GM18520 (cell line): ENCODE data around the gene MACROD2.
"Not testable (repeated sequence)": the region's sequence is repeated elsewhere in the genome, so short reads cannot be mapped to it uniquely, and the experiment has no call there.

Source experiments
- ATAC-seq: cut with Tn5 transposase; IDR thresholded peaks from one replicate; pipeline ENCODE4 v1.9.1; 2021; ENCODE audit not compliant: unreplicated experiment

Gene MACROD2

DNA sequence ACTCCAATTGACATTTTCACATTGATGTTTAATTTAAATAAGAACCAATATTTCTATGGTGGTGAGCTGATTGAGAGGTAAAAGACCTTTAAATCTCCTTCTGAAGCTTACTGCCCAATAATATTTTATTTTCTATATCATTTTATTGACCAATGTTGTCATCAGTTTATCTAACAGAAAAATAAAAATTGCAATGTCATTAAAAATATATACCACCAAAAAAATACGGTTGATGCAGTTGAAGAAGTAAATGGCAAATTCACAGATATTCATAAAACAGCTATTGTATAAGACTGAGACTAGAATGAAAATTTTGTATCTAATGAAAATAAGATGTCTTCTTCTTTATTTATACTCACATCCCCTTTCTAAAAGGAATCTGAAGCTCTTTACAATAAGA is 1375.1 kb downstream of the MACROD2 start:
- ATAC-seq, result no peak

DNA sequence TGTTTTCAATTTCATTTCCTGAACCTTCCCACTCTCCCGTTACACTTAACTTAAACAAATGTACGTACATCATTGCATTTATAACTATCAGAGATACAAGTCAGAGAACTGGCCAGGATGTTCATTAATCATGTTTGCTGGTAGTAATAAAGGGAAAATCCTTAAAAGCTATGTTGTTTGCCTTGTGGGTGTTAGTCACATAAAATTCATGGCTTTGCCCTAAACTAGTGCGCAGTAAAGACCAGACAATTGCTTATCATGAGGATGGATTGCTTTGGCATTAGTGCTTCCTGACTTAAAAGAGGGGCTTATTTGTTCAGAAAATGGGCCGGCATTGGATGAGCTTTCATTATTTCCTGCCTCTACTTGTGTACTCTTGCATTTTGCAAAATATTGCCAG is 1379.4 kb downstream of the MACROD2 start:
- ATAC-seq, result no peak

DNA sequence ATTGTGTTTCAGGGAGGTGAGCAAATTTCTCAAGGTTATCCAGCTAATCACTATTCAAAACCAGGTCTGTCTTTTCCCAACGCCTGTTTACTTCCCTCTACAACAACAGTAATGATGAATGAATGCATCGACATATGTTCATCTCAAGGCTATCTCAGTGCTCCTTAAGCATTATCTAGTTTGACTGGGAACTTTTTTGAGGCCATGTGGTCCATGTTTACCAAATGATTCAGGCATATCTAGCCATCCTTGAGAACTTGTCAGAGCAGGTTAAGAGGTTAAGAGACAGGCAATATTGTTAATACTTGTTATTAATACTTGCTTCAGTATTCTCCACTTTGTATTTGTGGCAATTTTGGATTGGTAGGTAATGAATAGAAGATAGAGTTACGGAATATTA is 1380.5 kb downstream of the MACROD2 start:
- ATAC-seq, result no peak

DNA sequence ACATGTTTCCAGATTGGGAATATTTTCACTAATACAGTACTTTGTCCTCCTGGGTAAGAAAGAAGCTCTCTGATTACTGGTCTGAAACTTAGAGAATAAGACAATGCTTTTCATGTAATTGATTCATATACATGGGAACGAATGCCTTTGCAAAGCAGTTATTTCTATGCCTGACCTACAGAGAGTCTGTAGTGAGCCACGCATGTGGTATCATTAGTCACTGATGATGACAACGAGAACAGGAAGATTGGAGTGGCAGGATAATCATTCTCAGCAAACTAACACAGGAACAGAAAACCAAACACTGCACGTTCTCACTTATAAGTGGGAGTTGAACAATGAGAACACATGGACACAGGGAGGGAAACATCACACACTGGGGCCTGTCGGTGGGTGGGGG is 1382.3 kb downstream of the MACROD2 start:
- not testable (repeated sequence) for ATAC-seq

DNA sequence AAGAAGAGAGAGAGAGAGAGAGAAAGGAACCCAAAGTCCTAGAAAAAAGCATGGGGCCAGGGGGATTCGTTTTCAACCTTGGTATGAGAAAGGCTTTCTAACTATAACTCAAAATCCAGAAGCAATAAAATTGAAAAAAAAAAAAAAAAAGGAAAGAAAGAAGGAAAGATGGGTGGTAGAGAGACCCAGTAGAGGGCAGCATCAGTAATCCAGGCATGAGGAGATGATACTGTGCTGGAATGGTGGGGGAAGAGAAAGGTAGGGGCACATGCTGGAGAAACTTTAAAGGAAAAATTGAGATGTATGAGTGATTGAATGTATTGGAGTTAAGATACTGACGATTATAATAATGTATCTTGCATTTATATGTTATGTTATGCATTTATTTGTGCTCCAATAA is 1382.8 kb downstream of the MACROD2 start:
- ATAC-seq, result no peak

DNA sequence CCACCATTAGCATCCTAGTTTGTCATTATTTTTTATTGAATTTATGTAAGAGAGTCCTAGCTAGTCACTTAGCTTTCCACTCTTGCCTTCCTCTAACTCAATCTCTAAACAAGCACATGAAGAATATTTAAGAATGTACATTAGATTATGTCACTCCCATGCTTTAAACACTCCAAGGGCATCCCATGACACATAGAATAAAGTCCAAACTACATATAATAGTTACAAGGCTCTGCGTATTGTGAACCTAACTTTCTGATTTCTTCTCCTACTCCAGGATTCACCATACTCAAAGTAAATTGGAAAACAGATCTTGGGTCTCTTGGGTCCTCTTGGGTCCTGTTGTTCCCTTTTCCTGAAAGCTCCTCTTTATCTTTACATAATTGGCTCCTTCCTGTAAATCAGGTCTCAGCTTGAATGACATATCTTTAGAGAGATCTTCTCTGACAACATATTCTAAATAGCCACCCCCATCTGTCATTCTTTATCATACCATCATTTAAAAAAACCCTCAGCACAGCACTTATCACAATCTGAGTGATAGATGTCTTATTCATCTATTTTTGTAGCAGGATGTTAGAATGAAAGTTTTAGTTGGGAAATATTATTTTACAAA is 1384.5 kb downstream of the MACROD2 start:
- no peak for ATAC-seq

DNA sequence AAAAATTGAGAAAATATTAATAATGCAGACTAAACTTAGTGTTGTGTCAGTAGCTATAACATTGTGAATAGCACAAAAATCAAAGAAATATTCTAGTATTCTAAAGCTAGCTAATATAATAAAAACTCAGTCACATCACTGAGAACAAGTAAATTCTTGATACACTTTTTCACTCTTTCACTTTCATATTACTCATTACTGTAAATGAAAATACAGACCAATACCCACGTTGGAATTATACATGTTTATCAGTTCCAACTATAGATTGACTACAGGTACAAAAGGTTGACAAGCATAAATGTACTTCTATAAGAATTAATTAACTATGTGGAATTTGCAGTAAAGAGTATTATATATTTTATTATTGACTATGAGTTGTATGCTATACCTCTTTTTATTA is 1385.5 kb downstream of the MACROD2 start:
- ATAC-seq, result no peak

DNA sequence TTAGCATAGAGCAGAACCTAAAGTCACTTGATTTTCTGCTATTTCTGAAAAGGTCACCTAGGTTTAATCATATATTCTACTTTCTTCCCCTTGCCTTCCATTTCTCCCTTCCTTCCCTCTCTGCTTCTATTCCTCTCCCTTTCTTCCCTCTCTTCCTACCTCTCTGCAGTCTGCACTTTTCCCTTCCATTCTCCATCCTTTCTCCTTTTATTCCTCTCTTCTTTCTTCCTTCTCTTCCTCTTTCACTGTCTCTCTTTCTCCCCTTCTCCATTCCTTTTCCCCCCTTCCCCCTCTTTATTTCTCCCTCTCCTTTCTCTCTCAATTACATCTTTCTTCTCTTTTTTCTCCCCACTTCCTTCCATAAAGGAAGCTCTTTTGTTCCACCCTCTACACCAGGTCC is 1391.9 kb downstream of the MACROD2 start:
- ATAC-seq, result no peak

DNA sequence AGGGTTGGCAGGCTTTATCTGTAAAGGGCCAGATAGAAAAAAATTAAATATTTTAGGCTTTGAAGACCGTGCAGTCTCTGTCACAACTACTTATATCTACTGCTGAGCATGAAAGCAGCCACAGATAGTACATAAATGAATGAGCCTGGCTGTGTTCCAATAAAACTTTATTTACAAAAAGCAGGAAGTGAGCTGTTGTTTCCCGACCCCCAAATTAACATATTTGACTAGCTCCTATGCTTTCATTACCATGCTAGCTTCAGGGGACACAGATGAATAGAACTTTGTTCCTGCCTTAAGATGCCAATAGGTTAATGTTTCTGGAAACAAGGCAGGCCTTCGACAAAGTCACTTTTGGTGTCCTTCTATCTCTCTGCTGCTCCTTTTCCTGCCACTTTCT is 1400.1 kb downstream of the MACROD2 start:
- no peak for ATAC-seq

DNA sequence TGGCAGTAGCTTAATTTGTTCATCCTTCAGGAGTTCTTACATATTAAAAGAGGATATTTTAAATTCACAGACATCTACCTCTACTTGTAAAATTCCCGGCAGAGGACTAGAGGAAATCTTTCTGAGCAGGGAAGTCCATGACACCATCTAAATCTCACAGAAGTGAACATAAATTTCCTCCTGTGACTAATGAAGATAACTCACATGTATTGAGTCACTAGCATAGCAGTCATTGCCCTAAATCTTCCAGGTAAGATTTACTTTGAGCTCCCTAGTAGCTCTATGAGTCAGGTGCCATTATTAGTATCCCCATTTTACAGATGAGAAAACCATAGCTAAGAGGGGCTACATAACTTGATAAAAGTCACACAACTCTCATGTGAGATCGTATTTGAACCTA is 1400.7 kb downstream of the MACROD2 start:
- no peak for ATAC-seq

DNA sequence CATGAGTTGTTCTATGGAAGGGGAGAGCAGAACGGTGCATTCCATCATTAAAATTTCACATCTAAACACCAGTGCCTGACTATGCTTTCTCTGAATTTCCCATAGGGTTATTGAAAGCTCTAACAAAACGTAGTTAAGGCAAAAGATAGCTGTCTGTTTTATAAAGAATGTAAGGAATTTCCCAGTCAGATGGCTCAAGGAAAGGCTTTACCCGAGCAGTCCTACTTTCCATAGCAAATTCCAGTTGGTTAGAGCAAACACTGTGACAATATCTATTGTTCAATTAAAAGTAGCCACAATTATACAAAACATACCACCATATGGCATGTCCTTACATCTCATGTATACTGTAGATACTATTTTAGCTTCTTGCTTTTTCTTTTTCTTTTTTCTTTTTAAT is 1401.6 kb downstream of the MACROD2 start:
- no peak for ATAC-seq

DNA sequence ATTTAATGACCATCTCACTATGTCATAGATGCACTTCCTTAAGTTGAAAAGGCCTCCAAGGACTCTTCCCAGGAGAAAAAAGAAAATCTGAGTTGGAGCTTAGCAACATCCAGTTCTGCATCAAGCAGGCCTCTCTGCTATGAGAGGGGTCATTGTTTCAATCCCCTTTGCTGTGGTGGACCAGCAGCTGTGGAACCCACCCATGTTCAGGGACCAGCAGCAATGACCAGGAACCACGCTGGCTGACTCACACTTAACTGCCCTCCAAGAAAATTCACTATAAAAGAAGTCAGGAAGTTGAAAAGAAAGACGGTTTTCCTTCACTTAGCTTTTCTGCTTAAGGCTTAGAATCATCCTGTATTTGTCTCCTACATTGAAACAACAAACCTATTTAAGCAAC is 1404.5 kb downstream of the MACROD2 start:
- ATAC-seq, result no peak

DNA sequence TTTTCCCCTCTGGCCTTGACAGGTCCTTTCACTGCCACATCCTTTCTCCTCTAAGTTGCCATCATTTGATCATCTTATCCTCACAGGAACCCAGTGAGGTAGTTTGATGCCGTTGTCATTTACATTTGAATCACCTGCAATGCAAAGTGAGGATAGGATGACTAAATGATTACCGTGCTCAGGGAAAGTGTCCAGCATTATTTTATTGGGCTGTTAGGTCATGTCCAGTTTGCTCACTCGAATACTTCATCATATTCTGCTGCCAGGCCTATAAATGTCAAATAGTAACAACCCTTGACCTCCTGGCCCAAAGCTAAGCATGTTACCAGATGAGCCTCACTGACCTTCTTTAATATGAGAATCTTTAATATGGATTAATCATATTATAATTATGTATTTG is 1410.8 kb downstream of the MACROD2 start:
- ATAC-seq, result no peak

DNA sequence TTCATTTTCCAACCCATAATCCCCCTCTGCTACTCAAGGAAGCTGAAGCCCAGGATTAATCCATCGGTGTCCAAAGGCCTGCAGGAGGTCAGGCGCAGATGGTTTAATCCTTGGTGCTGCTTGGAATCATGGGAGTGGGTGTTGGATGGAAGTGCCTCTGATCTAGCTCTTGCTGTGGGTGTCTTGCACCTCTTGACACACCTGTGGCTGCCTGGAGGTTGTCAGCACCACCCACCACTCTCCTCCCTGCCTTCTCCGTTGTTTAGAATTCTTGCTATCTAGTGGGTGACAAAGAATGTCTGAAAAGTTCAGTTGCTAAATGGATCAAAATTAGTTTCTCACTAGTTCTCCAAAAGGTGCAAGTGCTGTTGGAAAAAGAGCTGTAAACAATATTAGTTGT is 1416.5 kb downstream of the MACROD2 start:
- no peak for ATAC-seq

DNA sequence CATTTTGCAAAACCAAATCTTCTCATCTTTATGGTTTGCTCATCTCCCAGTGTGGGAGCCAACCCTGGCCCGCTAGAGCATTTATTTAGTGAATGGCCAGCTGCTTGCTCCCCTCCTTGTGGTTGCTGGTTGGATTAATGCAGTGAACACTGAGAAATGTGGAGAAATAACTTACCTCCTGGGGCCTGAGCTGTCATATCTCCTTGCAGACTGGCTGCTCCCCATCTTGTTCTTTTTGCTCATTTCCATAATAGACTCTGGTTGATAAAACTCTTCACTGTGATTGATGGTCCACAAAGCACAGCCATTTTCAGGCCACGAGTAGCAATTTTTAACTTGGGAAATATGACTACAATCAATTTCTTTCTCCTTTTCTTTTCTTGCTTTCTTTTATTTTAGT is 1420.6 kb downstream of the MACROD2 start:
- ATAC-seq, result no peak

DNA sequence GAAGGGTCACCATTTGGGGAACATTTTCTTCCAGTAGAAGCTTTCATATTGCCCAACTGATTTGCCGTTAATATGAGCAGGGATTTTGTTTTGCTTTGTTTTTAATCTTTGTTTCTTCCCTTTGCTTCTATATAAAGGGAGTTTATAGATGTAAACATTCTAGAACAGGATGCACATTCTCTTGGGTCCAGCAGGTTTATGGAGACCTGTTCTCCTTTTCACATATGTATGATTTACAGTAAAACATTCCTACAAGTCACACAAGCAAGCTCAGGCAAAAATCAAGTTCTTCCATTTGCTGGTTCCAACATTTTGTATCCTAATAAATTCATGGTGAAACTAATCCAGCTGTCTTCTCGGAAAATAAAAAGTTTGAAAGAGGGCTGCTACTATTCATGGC is 1424.5 kb downstream of the MACROD2 start:
- ATAC-seq, result no peak

DNA sequence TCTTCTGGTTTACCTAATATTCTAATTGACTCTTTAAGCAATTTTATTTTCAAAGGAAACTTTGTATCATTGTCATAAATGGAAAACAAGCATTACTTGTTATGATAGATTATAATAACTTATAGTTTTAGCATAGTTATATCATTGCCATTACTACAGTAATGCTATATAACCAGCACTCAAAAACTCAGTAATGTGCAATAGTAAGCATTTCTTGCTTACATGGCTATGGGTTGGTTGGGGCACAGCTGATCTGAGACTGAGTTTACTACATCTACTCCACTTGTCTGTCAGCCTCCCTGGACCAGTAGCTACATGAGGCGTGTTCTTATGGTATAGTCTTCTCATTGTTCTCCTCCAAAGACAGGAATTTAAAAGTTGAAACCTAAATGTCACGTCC is 1427.7 kb downstream of the MACROD2 start:
- no peak for ATAC-seq

DNA sequence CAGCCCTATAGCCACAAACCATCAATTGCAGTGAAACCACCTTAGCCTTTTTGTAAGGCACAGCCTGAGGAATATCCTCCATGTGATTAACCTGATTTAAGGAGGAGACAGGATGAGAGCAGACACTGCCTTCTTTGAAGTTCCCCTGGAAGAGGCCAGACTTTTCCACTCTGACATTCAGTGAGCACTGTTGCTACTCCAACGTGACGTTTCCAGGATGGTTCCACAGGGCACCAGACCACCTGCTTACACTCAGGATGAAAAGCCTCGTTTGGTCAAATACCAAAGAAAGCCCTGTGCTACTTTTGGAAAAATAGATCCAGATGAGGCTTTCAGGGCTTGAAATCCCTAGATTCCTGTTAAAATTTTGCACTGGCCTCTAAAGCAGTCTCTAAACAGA is 1444.2 kb downstream of the MACROD2 start:
- ATAC-seq, result no peak

DNA sequence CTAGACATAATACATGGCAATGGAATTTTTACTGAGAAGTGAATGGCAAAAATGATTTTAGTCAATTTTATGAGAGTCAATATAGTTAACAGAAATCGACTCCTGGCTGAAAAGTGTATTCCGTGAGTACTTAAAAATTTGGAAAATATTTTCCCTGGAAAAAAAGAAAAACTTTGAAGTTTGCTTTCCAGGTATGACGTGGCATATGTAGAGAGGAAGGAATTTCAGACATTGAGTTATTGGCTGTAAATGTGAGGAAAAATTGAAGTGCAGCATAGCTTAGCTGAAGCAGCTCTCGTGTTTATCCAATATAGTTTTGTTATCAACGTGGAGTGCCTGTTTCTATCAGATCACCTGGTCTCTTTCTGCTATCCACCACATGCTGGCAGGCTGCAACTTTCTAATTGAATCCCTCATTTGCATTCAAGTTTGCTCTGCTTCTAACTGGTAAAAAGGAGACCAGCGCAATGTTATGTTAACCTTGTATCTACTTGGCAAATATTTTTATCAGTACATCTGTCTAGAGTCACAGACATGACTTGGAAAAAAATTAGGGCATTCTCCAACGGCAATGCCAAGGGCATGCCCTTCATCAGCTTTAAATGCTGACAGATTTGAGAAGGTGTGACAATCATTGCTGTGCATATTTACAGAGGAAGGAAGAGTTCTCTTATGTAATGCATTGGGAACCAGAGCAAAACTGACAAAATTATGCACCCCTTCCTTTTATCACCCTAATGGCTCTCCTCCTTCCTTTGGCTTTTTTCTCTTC is 1444.9 kb downstream of the MACROD2 start:
- ATAC-seq, result peak; percentile 54

DNA sequence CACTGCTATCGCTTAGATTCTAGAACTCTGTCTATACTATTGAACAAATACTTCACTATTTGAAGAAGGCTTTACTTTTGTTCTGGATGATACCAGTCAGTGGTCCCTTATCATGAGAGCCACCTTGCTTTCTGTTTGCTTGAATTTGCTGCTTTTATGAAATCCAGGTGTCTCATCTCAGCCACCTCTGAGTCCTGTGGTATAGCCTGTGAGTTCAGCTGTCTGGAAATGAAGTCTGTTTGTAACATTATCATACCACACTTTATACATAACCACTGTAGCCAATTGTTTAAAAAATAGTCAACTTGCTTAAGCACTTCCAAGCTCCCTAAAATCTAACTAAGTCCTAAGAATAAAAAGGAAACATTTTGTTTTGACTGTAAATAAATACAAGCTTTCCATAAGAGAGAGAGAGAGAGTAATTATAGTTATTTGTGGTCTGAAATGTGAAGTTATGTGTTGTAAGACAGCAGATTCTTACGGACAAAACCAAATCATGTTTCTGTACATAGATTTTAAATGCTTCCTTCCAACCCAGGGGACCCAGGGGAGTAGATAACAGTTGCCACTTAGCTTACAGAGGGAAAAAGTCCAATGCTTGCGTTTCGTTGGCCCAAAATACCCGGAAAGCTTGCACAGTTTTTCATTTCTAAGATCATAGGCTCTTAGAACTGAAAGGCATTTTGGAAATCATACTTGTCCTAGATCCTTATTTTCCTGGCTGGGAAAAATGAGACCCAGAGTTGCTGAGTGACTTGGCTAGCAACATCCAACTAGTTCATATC is 1449.9 kb downstream of the MACROD2 start:
- no peak for ATAC-seq

DNA sequence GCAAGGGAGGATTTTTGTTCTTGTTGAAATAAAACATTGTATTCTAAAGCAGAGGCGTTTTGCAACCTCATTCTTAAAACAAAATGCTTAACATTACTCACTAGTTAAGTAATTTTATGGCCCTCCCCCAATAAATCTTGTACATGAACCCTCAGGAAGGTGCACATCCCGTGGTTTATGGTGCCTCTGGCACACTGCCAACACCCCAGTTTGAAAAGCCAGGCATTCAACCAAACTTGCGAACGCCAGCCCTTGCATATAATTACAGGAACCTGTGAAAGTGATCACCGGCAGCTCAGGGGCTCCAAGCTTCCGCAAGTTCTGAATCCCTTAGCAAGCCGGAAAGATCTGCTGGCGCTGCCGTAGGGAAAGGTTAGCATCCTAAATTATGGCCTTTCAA is 1451.1 kb downstream of the MACROD2 start:
- ATAC-seq, result no peak

DNA sequence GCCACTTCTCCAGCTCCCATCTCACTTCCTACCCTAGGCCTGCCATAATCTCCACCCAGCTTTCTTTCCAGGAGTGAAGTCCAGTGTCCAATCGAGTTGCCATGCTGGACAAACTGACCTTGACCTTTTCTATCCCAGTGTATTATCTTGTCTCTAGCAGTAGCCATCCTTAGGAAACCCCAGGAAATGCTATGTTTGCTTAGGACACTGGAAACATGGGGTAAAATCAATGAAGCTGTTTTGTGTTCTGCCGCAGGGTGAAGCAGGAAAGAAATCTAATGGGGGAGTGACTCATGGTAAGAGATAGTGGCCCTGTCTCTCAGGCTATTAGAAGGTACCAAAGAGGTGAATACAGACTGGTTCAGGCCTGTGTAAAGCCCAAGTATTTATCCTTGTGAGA is 1452.2 kb downstream of the MACROD2 start:
- ATAC-seq, result no peak
